Effector memory CD8-positive, alpha-beta T cell (primary cell): ENCODE results near the gene FAM76A.
A peak's percentile ranks its signal among the peaks of the same experiment; 100 is the strongest.
"Not testable (repeated sequence)": the region's sequence is repeated elsewhere in the genome, so short reads cannot be mapped to it uniquely, and the experiment has no call there.

Experiments used
- ATAC-seq: fragments of 150-1000 bp; cut with Tn5 transposase; replicated peaks from 2 replicates; pipeline ENCODE4 v1.10.0; 2021; ENCODE audit warnings: mild to moderate bottlenecking, moderate library complexity
- DNase-seq, 3 experiments: peaks; one replicate each; pipeline ENCODE4 v3.0.0; 2021
- H3K27ac Mint-ChIP-seq, 2 donors: one replicate each; pipeline ENCODE4 v1.8.0; 2022; ENCODE audit warnings: mild to moderate bottlenecking in 2 of 2, mixed read lengths in 2 of 2, moderate library complexity in 2 of 2
- H3K27me3 Mint-ChIP-seq, 2 donors: one replicate each; pipeline ENCODE4 v1.8.0; 2022; ENCODE audit warnings: mixed read lengths in 2 of 2
- H3K36me3 Mint-ChIP-seq: one replicate; pipeline ENCODE4 v1.8.0; 2022; ENCODE audit warnings: mild to moderate bottlenecking, moderate library complexity, mixed read lengths; ENCODE audit not compliant: insufficient read depth
- H3K4me1 Mint-ChIP-seq, 2 donors: one replicate each; pipeline ENCODE4 v1.8.0; 2022; ENCODE audit warnings: low read depth in 2 of 2, mixed read lengths in 2 of 2
- H3K4me3 Mint-ChIP-seq, 2 donors: one replicate each; pipeline ENCODE4 v1.8.0; 2022; ENCODE audit warnings: mild to moderate bottlenecking in 2 of 2, mixed read lengths in 2 of 2, moderate library complexity in 2 of 2
- H3K9me3 Mint-ChIP-seq, 2 donors: one replicate each; pipeline ENCODE4 v1.8.0; 2022; ENCODE audit warnings: mixed read lengths in 2 of 2
- total RNA-seq, 9 experiments: gene quantifications; one replicate each; lab custom pipeline; 2026; lab: John Stamatoyannopoulos, UW

Gene FAM76A
- total RNA-seq: 16.9 to 42.0 (median 26.2) reads per million in 9 experiments

DNA sequence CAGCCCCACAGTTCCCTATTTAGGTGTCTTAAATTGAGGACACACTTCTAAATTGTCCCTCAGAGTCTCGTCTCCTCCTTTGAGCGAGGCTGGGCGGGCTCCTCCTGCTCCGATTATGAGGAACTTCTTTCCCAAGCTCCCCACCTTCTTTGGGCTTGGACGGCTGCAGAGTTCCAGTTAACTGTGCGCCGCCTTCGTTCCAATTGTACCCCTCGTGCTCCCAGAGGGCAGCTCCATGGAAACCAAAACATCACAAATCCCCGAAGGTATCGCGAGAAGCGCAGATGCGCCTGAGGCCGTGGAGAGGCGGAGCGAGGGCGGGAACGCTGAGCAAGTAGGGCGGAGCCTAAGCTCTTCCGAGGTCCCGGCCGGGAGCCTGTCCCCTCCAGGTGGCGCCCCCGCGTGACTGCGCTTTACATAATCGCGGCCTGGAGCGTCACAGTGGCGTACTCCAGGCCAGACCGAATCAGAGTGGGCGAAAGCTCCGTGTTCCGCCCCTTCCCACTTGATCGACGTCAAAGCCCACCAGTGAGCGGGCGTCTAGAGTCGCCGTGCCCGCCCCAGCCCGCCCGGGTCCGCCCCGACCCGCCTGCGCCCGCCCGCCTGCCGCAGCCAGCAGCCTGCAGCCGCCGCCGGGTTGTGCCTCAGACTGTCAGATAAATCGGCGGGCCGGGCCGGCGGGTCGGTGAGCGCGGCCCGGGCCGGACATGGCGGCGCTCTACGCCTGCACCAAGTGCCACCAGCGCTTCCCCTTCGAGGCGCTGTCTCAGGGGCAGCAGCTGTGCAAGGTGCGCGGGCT lies at the start of gene FAM76A:
Gene FAM76A (plus strand): TSS at position 588 of the 799 bp plus-strand sequence. CDS start 120 bp downstream, at position 708.
- H3K27ac Mint-ChIP-seq: peak within 1 kb of the TSS; percentile 97 to 98
- ATAC-seq (peak; percentile 88), DNase-seq (peak; percentile 99)
- no peaks in the 10 kb centered on the region for H3K9me3 Mint-ChIP-seq
- peaks cover 7 to 16% of the 10 kb centered on the region in 2 donors for H3K4me1 Mint-ChIP-seq
- H3K27me3 Mint-ChIP-seq: no peaks in the 10 kb centered on the region
- peaks cover 33% of the 10 kb centered on the region for H3K36me3 Mint-ChIP-seq
- peak within 1 kb of the TSS; percentile 83 to 88 for H3K4me3 Mint-ChIP-seq

DNA sequence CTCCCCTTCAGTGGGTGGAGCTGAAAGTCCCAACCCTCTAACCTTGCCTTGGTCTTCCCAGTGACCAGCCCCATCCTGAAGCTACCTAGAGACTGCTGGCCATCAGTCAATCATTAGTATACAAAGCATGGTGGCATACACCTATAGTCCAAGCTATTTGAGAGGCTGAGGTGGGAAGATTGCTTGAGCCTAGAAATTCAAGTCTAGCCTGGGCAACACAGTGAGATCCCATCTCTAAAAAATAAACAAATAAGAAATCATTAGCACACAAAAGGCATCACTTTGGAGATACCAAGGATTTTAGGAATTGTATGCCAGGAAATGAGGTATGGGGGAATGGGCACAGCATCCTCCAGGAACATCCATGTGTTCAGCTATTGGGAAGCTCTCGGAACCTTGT lies 49.4 kb upstream of the FAM76A start:
- DNase-seq (no peak), ATAC-seq (no peak)
- no peaks in the 10 kb centered on the region for H3K27me3 Mint-ChIP-seq
- no peak overlapping the region for H3K27ac Mint-ChIP-seq
- H3K9me3 Mint-ChIP-seq: peaks cover 2% of the 10 kb centered on the region in 2 donors
- H3K36me3 Mint-ChIP-seq: peaks cover 1% of the 10 kb centered on the region
- H3K4me1 Mint-ChIP-seq: peaks cover 11 to 12% of the 10 kb centered on the region in 2 donors
- no peak overlapping the region for H3K4me3 Mint-ChIP-seq

DNA sequence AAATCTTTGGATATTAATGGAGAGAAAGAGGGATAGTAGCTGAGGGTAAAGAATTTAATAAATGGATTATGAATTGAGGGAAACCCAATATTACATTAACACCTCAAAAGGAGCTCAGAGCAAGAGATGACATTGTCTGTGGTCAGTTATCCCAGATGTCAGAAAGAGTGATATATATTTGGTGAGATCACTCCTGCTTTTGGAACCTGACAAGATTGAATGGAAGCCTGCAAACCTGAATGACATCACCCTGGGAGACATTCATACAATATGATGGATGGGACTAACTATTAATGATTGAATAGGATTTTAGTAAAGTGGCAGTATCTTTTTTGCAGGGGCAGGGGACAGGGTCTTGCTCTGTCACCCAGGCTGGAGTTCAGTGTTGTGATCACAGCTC lies 47.0 kb upstream of the FAM76A start:
- Mint-ChIP-seq H3K36me3 (peaks cover 5% of the 10 kb centered on the region), H3K27me3 (peaks cover 0 to 7% of the 10 kb centered on the region in 2 donors), H3K4me3 (no peak overlapping the region), H3K9me3 (peaks cover 5 to 18% of the 10 kb centered on the region in 2 donors), H3K27ac (no peak overlapping the region), H3K4me1 (no peaks in the 10 kb centered on the region)
- ATAC-seq (no peak), DNase-seq (no peak)

DNA sequence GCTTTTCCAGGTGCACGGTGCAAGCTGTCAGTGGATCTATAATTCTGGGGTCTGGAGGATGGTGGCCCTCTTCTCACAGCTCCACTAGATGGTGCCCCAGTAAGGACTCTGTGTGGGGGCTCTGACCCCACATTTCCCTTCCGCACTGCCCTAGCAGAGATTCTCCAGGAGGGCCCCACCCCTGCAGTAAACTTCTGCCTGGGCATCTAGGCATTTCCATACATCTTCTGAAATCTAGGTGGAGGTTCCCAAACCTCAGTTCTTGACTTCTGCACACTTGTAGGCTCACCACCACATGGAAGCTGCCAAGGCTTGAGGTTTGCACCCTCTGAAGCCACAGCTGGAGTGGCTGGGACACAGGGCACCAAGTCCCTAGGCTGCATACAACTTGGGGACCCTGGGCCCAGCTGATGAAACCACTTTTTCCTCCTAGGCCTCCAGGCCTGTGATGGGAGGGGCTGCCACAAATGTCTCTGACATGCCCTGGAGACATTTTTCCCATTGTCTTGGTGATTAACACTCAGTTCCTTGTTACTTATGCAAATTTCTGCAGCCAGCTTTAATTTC lies 45.5 kb upstream of the FAM76A start:
- H3K36me3 Mint-ChIP-seq, H3K4me3 Mint-ChIP-seq, ATAC-seq: not testable (repeated sequence)

DNA sequence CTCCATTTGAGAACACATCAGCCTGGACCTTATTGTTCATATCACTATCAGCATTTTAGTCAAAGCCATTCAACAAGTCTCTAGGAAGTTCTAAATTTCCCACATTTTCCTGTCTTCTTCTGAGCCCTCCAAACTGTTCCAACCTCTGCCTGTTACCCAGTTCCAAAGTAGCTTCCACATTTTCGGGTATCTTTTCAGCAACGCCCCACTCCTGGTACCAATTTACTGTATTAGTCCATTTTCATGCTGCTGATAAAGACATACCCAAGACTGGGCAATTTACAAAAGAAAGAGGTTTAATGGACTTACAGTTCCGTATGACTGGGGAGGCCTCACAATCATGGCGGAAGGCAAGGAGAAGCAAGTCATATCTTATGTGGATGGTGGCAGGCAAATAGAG lies 44.2 kb upstream of the FAM76A start:
- not testable (repeated sequence) for H3K4me1 Mint-ChIP-seq, H3K4me3 Mint-ChIP-seq, ATAC-seq, H3K36me3 Mint-ChIP-seq, DNase-seq, H3K27ac Mint-ChIP-seq
- peaks cover 5 to 18% of the 10 kb centered on the region in 2 donors for H3K9me3 Mint-ChIP-seq
- H3K27me3 Mint-ChIP-seq: peaks cover 9 to 30% of the 10 kb centered on the region in 2 donors

More for the DNA sequence above, 45.5 kb upstream of the FAM76A start:
- DNase-seq, H3K4me1 Mint-ChIP-seq, H3K27ac Mint-ChIP-seq: not testable (repeated sequence)
- Mint-ChIP-seq H3K9me3 (peaks cover 5 to 18% of the 10 kb centered on the region in 2 donors), H3K27me3 (peaks cover 5 to 17% of the 10 kb centered on the region in 2 donors)

DNA sequence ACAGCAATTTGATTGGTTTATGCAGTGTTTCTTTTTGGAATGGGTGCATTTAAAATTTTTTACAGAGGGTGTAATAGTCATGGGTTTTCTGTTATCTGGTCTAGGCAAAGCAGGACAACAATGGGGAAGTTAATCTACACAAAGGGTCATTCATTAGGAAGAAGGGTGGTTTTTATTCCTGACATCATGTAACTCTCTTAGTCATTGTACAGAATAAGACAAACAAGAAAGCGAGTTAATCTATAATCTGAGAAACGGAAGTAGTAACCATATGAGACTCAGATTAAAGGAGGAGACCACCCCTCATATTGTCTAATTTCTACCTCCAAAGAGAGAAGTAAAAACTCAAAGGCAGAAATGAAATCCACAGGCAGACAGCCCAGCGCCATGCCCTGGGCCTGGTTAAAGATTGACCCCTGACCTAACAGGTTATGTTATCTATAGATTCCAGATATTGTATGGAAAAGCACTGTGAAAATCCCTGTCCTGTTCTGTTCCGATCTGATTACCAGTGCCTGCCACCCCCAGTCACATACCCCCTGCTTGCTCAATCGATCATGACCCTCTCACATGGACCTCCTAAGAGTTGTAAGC lies 43.3 kb upstream of the FAM76A start:
- no peak for ATAC-seq
- no peak overlapping the region for H3K4me3 Mint-ChIP-seq
- no peak overlapping the region for H3K27ac Mint-ChIP-seq
- H3K27me3 Mint-ChIP-seq: peaks cover 9 to 30% of the 10 kb centered on the region in 2 donors
- no peaks in the 10 kb centered on the region for H3K4me1 Mint-ChIP-seq
- peaks cover 5% of the 10 kb centered on the region for H3K36me3 Mint-ChIP-seq
- peaks cover 5 to 18% of the 10 kb centered on the region in 2 donors for H3K9me3 Mint-ChIP-seq
- DNase-seq: no peak

DNA sequence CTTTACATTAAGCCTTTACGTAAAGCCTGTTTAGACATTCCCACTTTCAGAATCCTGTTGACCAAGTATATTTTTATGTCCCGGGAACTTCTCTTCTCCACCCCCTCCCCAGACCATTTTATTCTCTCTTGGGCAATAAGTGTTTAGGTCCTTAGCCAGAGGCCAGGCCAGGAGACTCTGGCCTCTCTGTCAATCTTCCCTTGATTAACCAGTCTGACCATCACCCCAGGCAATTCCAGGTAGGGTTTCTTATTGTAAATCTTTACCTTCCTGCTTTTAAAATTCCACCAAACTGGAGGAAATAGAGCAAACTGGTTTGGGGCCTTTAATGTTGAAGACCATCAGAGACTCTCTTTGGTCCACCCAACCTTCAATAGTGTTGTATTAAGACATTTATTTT lies 41.6 kb upstream of the FAM76A start:
- no peak for ATAC-seq
- Mint-ChIP-seq H3K27ac (no peak overlapping the region), H3K9me3 (peaks cover 5 to 18% of the 10 kb centered on the region in 2 donors), H3K4me3 (no peak overlapping the region), H3K27me3 (peaks cover 9 to 30% of the 10 kb centered on the region in 2 donors), H3K4me1 (peaks cover 0 to 1% of the 10 kb centered on the region in 2 donors), H3K36me3 (peaks cover 5% of the 10 kb centered on the region)
- no peak for DNase-seq

DNA sequence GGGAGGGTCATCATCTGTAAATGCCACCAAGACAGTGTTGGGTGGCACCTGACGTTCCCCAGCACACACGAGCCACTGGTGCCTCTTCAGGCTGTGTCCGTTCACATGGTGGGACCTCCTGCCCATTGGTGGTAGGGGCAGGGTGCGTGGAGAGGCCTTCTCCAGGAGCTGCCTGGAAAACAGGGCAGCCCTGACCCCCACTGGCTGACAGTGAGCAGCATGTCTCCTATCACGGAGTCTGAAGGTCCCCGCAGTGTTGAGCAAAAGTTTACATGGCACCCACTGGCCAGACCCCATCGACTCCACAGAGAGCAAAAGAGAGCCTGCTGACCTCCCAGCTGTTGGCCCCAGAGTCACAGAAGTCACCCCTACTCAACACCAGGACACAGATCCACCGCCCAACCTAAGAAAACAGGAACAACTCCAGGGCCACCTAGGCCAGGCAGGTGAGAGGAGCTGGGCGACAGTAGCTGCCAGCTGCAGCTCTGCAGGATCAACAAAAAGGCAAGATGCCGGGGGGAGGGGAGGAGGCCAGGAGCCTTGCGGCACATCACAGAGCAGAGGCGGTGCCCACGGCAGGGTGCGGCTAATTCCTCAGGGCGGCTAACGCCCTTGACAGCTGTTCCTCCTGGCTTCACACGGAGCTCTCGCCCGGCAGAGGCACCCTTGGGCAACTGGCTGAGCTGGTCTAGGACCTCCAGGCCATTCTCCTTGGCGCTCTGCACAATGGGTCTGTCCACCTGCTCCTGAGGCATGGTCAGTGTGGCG lies 39.4 kb upstream of the FAM76A start:
- no peak overlapping the region for H3K27ac Mint-ChIP-seq
- no peak overlapping the region for H3K4me3 Mint-ChIP-seq
- ATAC-seq: no peak

DNA sequence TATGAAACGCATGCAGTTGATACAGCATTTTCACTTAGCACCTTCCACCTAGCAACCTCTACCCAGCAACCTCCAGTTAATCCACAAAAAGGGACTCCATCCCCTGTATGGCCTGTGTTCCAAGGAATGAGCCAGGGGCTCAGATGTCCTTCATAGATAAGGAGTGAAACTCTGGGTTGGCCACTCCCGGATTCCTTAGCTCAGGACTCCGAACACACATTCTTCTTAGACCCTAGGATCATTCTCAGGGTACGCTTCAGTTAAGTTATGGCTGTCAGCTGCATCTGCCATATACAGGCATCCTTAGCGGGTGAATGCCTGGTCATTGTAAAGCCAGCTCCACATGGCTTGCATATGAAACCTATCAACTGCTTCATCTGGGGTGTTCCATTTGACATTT lies 37.9 kb upstream of the FAM76A start:
- ATAC-seq (no peak), DNase-seq (no peak)
- peaks cover 0 to 1% of the 10 kb centered on the region in 2 donors for H3K9me3 Mint-ChIP-seq
- H3K27ac Mint-ChIP-seq: no peak overlapping the region
- no peaks in the 10 kb centered on the region for H3K36me3 Mint-ChIP-seq
- peaks cover 9 to 23% of the 10 kb centered on the region in 2 donors for H3K27me3 Mint-ChIP-seq
- H3K4me1 Mint-ChIP-seq: peaks cover 0 to 1% of the 10 kb centered on the region in 2 donors
- H3K4me3 Mint-ChIP-seq: no peak overlapping the region

More for the DNA sequence above, 39.4 kb upstream of the FAM76A start:
- peaks cover 9 to 30% of the 10 kb centered on the region in 2 donors for H3K27me3 Mint-ChIP-seq
- H3K9me3 Mint-ChIP-seq: peaks cover 3 to 15% of the 10 kb centered on the region in 2 donors
- peaks cover 0 to 1% of the 10 kb centered on the region in 2 donors for H3K4me1 Mint-ChIP-seq
- peaks cover 4% of the 10 kb centered on the region for H3K36me3 Mint-ChIP-seq
- no peak for DNase-seq

DNA sequence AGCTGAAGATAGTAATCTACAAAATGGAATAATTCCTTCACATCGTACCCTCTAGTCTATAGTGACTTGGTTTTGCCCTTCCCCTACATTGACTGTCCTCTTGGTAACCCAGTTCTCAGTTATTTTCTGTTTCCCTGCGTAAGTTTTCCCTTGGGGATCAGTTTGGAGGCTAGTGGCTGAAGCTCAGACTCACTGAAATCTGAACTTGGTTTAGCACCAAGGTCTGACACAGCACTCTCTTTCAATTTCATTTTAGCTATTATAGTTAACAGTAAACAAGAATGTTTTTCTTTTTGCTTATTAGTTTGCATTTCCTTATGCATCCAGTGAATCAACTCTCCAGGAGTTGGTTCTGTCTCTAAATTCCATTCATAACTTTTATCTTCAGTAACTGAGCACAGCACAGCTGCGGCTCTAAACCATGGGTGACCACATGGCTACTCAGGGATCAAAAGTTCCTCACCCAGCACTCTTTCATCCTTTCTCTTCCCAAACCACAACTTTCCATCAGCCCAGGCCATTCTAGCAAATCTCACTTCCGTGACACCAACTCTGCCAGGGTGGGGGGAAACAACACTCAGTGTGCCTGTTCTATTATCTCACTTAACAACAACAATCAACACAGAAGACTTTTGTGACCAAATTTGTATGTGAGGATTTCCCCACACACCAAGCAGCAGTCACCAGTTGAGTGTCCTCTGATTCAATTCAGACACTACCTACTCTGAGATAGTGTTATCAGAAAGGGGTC lies 36.2 kb upstream of the FAM76A start:
- Mint-ChIP-seq H3K36me3 (no peaks in the 10 kb centered on the region), H3K4me1 (peaks cover 0 to 1% of the 10 kb centered on the region in 2 donors), H3K4me3 (no peak overlapping the region), H3K27ac (no peak overlapping the region), H3K9me3 (no peaks in the 10 kb centered on the region), H3K27me3 (peaks cover 9 to 14% of the 10 kb centered on the region in 2 donors)
- no peak for DNase-seq
- no peak for ATAC-seq

DNA sequence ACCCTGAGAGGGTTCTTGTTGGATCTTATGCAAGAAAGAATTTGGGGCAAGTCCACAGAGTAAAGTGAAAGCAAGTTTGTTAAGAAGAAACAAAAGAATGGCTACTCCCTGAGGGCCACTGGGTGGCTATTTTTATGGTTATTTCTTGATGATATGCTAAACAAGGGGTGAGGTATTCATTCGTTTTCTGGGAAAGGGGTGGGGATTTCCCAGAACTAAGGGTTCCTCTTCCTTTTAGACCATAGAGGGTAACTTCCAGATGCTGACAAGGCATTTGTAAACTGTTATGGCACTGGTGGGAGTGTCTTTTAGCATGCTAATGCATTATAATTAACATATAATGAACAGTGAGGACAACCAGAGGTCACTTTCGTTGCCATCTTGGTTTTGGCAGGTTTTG lies 35.6 kb upstream of the FAM76A start:
- Mint-ChIP-seq H3K36me3 (no peaks in the 10 kb centered on the region), H3K27ac (peak overlapping the region in 1 of 2 donors; percentile 29), H3K9me3 (no peaks in the 10 kb centered on the region), H3K4me1 (peaks cover 0 to 1% of the 10 kb centered on the region in 2 donors), H3K4me3 (no peak overlapping the region), H3K27me3 (peaks cover 5 to 14% of the 10 kb centered on the region in 2 donors)
- no peak for ATAC-seq
- no peak for DNase-seq

DNA sequence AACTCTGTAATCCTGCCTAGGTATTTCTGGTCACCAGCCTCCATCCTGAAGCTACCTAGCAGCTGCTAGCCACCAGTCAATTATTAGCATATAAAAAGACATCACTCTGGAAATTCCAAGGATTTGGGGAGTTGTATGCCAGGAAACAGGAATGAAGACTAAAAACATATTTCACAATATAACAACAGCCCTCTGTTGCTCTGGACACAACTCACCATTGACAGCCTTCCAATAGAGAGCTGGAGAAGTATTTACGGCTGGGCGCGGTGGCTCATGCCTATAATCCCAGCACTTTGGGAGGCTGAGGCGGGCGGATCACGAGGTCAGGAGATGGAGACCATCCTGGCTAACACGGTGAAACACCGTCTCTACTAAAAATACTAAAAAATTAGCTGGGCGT lies 28.9 kb upstream of the FAM76A start:
- DNase-seq, H3K36me3 Mint-ChIP-seq, H3K4me1 Mint-ChIP-seq, ATAC-seq, H3K9me3 Mint-ChIP-seq, H3K27ac Mint-ChIP-seq, H3K4me3 Mint-ChIP-seq: not testable (repeated sequence)
- peaks cover 11 to 17% of the 10 kb centered on the region in 2 donors for H3K27me3 Mint-ChIP-seq
